HL-60 (cell line): ENCODE measurements around the gene FBXO34.
"Not testable (repeated sequence)": the region's sequence is repeated elsewhere in the genome, so short reads cannot be mapped to it uniquely, and the experiment has no call there.

Source experiments
- DNase-seq, 2 experiments: peaks; one replicate each; pipeline ENCODE4 v3.0.0-alpha.2; 2010 to 2020; ENCODE audit warnings: low read depth in 1 of 2, low spot score in 1 of 2
- H3K27ac ChIP-seq: fragments of 250-450 bp; sonication (Bioruptor Pico); replicated peaks from 2 replicates; pipeline ENCODE4 v1.5.1; 2020; ENCODE audit warnings: mild to moderate bottlenecking, moderate library complexity
- H3K27me3 ChIP-seq: fragments of 250-450 bp; sonication (Bioruptor Pico); 2 replicates; pipeline ENCODE4 v1.5.1; 2021; ENCODE audit warnings: mild to moderate bottlenecking, moderate library complexity; ENCODE audit not compliant: insufficient read depth, poor library complexity, severe bottlenecking
- H3K4me3 ChIP-seq: replicated peaks from 2 replicates; pipeline ENCODE4 v1.5.1; 2011; ENCODE audit warnings: mild to moderate bottlenecking, control low read depth, low read length; ENCODE audit not compliant: insufficient read depth
- GABPA ChIP-seq: IDR thresholded peaks from 2 replicates; pipeline ENCODE4 v1.6.1; 2012; ENCODE audit warnings: low read depth
- POLR2AphosphoS5 ChIP-seq: IDR thresholded peaks from 2 replicates; pipeline ENCODE4 v1.6.1; 2012; ENCODE audit warnings: low read depth
- SPI1 ChIP-seq: IDR thresholded peaks from 2 replicates; pipeline ENCODE4 v1.6.1; 2012; ENCODE audit warnings: low read depth, mild to moderate bottlenecking, borderline replicate concordance
- TF ChIP-seq, protein P1 (sequence below): IDR thresholded peaks from 2 replicates; pipeline ENCODE4 v1.6.1; 2012; ENCODE audit warnings: low read depth; ENCODE audit not compliant: insufficient replicate concordance
- TF ChIP-seq, protein P2 (sequence below): IDR thresholded peaks from one replicate; pipeline ENCODE4 v1.5.1; 2011; ENCODE audit warnings: low read length, control low read depth, inconsistent platforms; ENCODE audit not compliant: insufficient read depth

The FBXO34 gene

DNA sequence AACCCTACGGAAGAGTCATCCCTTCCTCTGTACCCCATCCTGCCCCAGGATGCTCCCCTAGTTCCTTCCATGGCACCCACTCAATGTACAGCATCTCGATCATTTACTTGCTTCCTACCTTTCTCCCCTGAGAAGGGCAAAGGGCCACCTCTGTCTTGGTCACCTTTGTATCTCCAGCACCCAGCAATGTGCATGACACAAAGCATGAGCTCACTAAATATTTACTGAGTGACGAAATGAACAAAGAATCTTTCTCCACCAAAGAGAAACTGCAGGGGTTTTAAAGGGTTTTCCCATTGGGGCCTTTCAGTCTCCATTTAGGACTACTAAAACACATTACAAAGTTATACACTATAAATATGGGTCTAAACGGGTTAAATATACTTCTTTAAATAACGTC lies 109.8 kb downstream of the FBXO34 start:
- Histone ChIP-seq H3K4me3 (no peak overlapping the region), H3K27ac (no peak overlapping the region), H3K27me3 (no peaks in the 10 kb centered on the region)
- no peak for DNase-seq
- TF ChIP-seq, protein P1, sequence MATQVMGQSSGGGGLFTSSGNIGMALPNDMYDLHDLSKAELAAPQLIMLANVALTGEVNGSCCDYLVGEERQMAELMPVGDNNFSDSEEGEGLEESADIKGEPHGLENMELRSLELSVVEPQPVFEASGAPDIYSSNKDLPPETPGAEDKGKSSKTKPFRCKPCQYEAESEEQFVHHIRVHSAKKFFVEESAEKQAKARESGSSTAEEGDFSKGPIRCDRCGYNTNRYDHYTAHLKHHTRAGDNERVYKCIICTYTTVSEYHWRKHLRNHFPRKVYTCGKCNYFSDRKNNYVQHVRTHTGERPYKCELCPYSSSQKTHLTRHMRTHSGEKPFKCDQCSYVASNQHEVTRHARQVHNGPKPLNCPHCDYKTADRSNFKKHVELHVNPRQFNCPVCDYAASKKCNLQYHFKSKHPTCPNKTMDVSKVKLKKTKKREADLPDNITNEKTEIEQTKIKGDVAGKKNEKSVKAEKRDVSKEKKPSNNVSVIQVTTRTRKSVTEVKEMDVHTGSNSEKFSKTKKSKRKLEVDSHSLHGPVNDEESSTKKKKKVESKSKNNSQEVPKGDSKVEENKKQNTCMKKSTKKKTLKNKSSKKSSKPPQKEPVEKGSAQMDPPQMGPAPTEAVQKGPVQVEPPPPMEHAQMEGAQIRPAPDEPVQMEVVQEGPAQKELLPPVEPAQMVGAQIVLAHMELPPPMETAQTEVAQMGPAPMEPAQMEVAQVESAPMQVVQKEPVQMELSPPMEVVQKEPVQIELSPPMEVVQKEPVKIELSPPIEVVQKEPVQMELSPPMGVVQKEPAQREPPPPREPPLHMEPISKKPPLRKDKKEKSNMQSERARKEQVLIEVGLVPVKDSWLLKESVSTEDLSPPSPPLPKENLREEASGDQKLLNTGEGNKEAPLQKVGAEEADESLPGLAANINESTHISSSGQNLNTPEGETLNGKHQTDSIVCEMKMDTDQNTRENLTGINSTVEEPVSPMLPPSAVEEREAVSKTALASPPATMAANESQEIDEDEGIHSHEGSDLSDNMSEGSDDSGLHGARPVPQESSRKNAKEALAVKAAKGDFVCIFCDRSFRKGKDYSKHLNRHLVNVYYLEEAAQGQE = no peak
- TF ChIP-seq POLR2AphosphoS5 (no peak), GABPA (no peak), SPI1 (no peak)
- TF ChIP-seq, protein P2, sequence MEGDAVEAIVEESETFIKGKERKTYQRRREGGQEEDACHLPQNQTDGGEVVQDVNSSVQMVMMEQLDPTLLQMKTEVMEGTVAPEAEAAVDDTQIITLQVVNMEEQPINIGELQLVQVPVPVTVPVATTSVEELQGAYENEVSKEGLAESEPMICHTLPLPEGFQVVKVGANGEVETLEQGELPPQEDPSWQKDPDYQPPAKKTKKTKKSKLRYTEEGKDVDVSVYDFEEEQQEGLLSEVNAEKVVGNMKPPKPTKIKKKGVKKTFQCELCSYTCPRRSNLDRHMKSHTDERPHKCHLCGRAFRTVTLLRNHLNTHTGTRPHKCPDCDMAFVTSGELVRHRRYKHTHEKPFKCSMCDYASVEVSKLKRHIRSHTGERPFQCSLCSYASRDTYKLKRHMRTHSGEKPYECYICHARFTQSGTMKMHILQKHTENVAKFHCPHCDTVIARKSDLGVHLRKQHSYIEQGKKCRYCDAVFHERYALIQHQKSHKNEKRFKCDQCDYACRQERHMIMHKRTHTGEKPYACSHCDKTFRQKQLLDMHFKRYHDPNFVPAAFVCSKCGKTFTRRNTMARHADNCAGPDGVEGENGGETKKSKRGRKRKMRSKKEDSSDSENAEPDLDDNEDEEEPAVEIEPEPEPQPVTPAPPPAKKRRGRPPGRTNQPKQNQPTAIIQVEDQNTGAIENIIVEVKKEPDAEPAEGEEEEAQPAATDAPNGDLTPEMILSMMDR = no peak

DNA sequence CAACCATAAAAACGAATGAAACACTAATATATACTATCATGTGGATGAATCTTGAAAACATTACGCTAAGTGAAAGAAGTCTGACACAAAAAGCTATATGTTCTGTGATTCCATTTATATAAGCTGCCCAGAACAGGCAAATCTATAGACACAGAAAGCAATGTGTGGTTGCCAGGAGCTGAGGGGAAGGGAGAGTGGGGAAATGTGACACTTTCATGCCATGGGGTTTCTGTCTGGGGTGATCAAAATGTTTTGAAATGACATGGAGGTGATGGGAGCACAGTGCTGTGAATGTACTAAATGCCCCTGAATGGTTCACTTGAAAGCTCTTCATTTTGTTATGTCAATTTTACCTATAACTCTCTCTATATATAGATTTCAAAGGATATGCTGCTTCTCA lies 110.3 kb downstream of the FBXO34 start:
- Histone ChIP-seq H3K4me3 (no peak overlapping the region), H3K27ac (no peak overlapping the region), H3K27me3 (no peaks in the 10 kb centered on the region)
- TF ChIP-seq, protein P1 = no peak
- TF ChIP-seq, protein P2 = no peak
- TF ChIP-seq POLR2AphosphoS5 (no peak), GABPA (no peak), SPI1 (no peak)
- no peak for DNase-seq

DNA sequence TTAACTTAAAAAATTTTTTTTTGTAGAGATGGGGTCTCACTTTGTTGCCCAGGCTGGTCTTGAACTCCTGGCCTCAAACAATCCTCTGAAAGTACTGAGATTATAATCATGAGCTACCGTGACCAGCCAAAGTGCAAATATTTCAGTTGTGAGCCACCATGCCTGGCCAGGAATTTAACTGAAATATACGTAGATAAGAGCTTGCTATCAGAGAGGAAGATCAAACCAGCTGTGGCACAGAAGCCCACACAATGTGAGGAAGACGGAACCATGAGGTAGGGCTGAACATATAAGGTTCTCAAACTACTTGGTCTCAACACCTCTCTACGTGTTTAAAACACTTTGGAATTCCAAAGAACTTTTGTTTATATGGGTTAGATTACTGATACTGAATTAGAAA lies 111.3 kb downstream of the FBXO34 start:
- TF ChIP-seq, protein P2 = no peak
- TF ChIP-seq SPI1 = no peak
- TF ChIP-seq, protein P1 = no peak
- TF ChIP-seq GABPA = no peak
- no peak for TF ChIP-seq POLR2AphosphoS5
- H3K4me3 ChIP-seq = no peak overlapping the region
- DNase-seq = no peak
- no peaks in the 10 kb centered on the region for H3K27me3 ChIP-seq
- H3K27ac ChIP-seq = no peak overlapping the region

DNA sequence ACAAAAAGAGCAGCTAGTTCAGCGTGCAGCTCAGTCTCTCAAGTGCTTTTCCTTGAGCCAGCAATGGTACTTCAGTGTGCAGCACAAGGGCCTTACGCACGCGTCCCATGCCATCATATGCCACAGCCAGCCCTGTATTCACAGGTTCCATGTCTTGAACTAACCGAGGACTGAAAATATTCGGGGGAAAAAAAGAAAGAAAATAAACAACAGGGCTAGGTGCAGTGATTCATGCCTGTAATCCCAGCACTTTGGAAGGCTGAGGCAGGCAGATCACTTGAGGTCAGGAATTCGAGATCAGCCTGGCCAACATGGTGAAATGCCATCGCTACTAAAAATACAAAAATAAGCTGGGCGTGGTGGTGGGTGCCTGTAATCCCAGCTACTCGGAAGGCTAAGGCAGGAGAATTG lies 111.8 kb downstream of the FBXO34 start:
- DNase-seq, H3K4me3 ChIP-seq, H3K27me3 ChIP-seq, H3K27ac ChIP-seq: not testable (repeated sequence)
